Stimulated activated CD8-positive, alpha-beta memory T cell treated with anti-CD3 and anti-CD28 coated beads, Interleukin-7, amount 100 ng/mL, for 4 hours (primary cell): Measurements from ENCODE around the gene PSPN.
A peak's percentile ranks its signal among the peaks of the same experiment; 100 is the strongest.

Source experiments
- DNase-seq, 2 donors: peaks; one replicate each; pipeline ENCODE4 v3.0.0-alpha.2; 2020; ENCODE audit warnings: low read depth in 2 of 2

Gene PSPN, protein sequence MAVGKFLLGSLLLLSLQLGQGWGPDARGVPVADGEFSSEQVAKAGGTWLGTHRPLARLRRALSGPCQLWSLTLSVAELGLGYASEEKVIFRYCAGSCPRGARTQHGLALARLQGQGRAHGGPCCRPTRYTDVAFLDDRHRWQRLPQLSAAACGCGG

GRCh38 chr19:6375411-6376010 lies at the start of gene PSPN:
Gene PSPN (minus strand): TSS chr19:6375933. CDS start chr19:6375849, 84 bp downstream.
- no peak for DNase-seq

GRCh38 chr19:6424939-6425731 lies 49.4 kb upstream of the PSPN start:
- DNase-seq: peak; percentile 99 to 100

- peak in 1 of 2 donors; percentile 36 for DNase-seq
Measured at GRCh38 chr19:6424195-6424938, 48.6 kb upstream of the PSPN start, which contains the start of gene KHSRP. Gene KHSRP (minus strand): TSS chr19:6424811. CDS start chr19:6424701, 110 bp downstream.

GRCh38 chr19:6423499-6424194 lies 47.9 kb upstream of the PSPN start:
- no peak for DNase-seq

DNA sequence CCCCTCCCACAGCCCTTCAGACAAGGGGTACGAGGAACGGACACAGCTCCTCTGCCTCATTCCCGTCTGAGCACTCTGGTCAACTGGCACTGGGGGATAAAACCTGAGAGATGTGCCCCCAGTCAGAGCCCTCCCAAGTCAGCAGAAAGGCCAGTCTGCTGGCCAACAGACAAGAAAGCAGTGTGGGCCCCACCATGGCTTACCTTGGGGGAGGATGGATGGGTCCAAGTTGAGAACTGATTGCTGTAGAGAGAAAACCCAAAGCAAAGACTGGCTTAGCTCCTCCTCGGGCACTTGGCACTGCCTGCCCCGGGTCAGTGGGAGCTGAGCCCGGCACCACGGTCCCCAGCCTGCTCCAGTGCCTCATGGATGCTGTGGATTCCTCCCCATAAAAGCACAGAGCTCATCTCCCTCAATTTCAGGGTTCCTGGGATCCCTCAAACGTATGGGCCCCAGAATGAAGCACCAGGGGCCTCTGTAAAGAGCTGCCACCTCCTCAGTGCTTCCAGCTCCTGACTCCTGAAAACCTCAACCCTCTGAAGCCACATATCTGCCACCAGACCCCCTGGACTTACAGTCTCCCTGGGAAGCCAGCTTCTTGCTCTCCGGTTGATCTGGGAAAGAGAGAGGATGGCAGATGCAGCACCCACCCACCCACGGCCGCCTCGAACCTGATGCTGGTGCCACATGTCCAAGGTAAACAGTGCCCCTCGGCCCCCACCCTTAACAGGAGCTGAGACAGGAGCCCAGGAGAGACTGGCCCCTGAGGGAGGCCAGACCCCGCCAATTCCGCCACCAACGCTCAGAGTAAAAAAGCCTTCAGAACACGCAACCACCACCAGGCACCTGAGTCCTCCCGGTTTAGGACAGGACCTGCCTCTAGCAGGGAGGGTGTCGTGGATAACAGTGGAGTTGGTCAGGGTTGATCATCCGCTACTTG lies 45.6 kb upstream of the PSPN start:
- no peak for DNase-seq

DNA sequence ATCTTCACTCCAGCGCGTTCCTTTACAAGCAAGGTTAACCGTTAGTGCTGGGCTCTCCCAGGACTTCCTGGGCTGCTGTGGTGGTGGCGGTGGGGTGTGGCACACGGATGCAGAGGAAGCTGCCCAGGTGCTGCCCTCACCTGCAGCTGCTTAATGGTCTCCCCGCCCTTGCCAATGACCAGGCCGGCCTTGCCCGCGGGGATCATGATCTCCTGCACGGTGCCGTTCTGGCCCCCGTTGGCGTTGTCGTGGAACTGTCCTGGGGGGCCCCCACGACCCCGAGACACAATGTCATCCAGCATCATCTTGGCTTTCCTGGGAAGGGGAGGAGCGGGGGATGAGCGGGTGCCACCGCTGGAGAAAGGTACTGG lies 42.8 kb upstream of the PSPN start:
- DNase-seq: no peak

DNA sequence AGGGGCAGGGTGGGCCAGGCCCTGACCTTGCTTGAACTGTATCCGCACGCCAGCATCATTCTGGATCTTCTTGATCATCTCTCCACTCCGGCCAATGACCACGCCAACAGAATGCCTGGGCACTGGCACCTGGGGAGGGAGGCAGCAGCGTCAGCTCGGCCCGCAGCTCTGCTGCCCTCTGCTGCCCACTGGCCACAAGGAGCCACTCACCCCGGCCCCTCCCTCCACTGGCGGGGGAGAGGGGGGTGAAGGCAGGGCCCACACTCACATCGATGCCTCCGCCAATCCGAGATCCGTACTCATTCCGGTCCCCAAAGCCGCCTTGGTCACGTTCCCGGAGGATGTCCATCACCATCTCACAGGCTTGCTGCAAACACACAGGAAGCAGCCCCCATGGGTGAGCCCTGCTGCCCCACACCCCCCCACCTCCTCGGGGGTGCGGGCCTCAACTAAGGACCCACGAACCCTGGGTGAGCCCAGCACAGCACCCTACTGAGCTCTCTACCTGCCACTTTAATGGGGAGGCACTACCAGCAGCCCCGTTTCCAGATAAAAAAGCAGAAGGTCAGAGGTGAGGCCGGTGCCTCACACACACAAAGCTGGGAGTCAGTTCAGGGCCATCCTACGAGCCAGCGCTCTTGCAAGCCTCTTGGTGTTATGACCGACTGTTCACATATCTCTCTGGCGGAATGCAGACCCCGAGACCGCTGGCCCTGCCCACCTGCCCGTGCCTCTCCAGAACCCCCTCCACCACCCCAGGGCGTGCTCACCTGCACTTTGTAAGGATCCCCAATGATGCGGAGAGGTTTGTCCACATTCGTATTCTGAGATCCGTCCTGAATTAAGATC lies 42.2 kb upstream of the PSPN start:
- no peak for DNase-seq

DNA sequence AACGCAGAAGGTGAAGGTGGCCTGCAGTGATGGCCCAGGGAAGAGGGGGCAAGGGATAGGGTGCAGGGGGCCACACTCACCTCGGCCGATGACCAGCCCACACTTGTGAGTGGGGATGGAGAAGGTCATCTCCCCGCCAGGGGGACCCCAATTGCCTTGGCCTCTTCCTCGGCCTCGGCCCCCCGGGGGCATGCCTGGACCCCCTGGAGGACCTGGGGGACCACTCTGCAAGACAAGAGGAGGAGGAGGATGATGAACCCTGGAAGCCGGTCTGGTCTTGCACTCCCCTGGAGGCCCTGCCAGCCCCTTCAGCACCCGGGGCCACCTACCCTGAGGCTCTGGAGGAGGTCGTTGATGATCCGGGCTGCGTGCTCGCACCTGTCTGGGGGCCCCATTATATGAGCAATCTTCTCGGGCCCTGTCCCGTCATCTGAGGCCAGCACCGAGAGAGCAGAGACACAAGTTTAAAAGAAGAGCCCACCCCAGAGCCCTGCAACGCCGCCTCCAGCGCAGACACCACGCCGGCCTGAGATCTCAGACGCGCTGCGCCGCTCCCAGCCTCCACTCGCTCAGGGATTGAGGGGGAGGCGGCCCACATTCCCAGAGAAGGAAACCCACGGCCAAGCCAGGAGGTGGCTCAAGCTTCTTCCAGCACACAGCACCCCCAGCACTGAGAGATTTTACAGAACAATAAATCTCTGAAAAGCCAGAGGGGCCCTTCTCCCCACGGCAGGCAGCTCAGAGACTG lies 41.1 kb upstream of the PSPN start:
- no peak for DNase-seq

GRCh38 chr19:6415591-6416190 lies 40.0 kb upstream of the PSPN start:
- no peak for DNase-seq

DNA sequence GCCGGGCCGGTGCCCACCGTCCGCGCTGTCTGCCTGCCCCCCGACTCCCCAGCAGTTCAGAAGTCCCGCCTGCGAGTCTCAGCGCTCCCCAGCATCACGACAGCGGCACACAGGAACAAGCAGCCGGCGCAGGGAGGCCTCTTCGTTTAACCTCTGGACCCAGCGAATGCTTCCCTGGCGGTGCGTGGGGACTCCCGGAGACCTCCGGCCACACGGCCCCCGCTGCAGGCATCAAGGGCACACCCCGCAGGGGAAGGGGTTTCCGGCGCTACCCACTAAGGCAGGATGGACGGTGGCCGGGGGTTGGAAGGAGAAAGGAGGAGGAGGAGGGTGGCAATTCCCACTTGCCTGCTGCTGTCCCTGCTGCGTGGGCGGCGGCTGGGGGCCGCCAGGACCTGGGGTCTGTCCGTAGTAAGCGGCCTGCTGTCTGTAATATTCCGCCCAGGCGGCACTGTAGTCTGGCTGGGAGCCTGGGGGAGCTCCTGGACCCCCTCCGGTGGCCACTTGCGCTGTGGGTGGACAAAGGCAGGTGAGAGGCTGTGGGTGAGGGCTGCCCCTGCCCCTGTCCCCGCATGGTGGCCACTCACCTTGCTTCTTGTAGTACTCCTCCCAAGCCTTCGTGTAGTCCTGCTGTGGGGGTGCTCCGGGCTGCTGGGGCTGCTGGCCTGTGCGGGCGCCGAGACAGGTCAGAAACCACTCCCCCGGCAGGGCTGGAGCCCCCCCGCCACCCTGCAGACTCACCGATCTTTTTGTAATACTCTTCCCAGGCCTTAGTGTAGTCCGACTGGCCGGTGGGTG lies 39.3 kb upstream of the PSPN start:
- no peak for DNase-seq

DNA sequence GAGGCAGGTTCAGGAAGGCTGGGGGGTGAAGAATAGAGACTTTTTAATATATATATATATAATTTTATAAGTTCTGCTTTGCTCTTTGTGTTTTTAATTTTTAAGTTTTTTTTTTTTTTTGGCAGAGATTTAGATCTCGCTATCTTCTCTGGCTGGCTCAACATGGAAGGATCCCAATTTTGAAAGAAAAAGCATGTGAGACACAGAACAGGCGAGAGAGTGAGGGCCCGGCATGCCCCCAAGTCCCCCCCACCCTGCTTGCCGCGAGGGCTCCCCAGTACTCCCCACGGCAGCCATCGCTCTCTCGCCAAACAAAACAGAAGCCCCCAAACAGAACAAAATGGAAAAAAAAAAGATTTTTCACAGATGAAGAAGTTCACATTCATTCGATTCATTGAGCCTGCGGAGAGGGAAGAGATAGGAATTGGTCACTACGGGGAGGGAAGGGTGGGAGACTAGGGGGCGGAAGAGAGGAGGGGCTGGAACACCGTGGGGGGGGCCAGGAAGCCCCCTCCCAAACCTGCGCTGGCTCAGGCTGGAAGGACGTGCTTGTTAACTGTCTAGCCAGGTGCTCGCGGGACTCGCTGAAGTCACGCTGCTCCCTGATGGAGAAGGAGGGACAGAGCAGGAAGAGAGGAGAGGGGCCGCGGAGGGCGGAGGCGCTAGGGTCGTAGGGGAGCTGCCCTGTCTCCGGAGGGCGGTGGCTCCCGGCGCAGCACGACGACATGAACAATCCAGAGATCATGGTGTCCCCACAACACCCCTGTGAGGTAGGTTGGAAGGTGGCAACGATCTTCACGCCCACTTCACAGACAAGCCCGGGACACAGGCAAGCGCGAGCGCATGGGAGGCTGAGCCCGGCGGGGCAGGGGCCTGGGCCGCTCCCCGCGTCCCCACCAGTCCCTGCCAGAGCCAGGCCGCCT lies 38.2 kb upstream of the PSPN start:
- DNase-seq: no peak

- DNase-seq: no peak
Measured at GRCh38 chr19:6413291-6413690, 37.6 kb upstream of the PSPN start.

GRCh38 chr19:6412447-6413091 lies 36.8 kb upstream of the PSPN start:
- DNase-seq: no peak

- no peak for DNase-seq
Measured at GRCh38 chr19:6412061-6412446, 36.3 kb upstream of the PSPN start.

- DNase-seq: no peak
Measured at GRCh38 chr19:6409346-6409745, 33.6 kb upstream of the PSPN start.

- DNase-seq: no peak
Measured at GRCh38 chr19:6406401-6406800, 30.7 kb upstream of the PSPN start.
